GM12874 (cell line): ENCODE results near the gene ERC2.

Source experiments
- CTCF ChIP-seq: IDR thresholded peaks from 2 replicates; pipeline ENCODE4 v1.5.1; 2011; ENCODE audit warnings: low read depth, mild to moderate bottlenecking, control low read depth, low read length, moderate library complexity; ENCODE audit not compliant: insufficient read depth

ERC2 gene

GRCh38 chr3:55802816-55803215 lies 665.5 kb downstream of the ERC2 start:
- TF ChIP-seq CTCF = no peak

- no peak for TF ChIP-seq CTCF
These were observed 666.6 kb downstream of the ERC2 start for GRCh38 chr3:55801676-55802075.

GRCh38 chr3:55801068-55801467 lies 667.2 kb downstream of the ERC2 start:
- no peak for TF ChIP-seq CTCF

GRCh38 chr3:55797775-55798174 lies 670.5 kb downstream of the ERC2 start:
- no peak for TF ChIP-seq CTCF

- no peak for TF ChIP-seq CTCF
These were observed 671.2 kb downstream of the ERC2 start for GRCh38 chr3:55797084-55797483.

GRCh38 chr3:55796533-55796932 lies 671.7 kb downstream of the ERC2 start:
- no peak for TF ChIP-seq CTCF

GRCh38 chr3:55795746-55796145 lies 672.5 kb downstream of the ERC2 start:
- TF ChIP-seq CTCF = no peak

- no peak for TF ChIP-seq CTCF
These were observed 673.0 kb downstream of the ERC2 start for GRCh38 chr3:55795296-55795695.
